Left lung (tissue), 10 donors: ENCODE results near the gene DSTYK. TPM values are rescaled to one million over a fixed set of nuclear protein-coding genes. Genes with fewer than 3 reads are reported as not detected.
A peak's percentile ranks its signal among the peaks of the same experiment; 100 is the strongest.

Experiments
- ATAC-seq: fragments of 200-7000 bp; cut with Tn5 transposase; one replicate; pipeline ENCODE4 v1.9.1; 2020; ENCODE audit warnings: moderate library complexity
- DNase-seq, 4 donors: peaks; one replicate each; pipeline ENCODE4 v3.0.0-alpha.2; 2013 to 2020
- H3K27ac ChIP-seq, 2 donors: fragments of 200-600 bp; sonication (generic) in 1 of 2; one replicate each; pipeline versions ENCODE4 v1.5.0 to v1.8.0; 2020 to 2021
- H3K27me3 ChIP-seq, 2 donors: fragments of 200-600 bp; sonication (generic) in 1 of 2; one replicate each; pipeline versions ENCODE4 v1.5.0 to v1.8.0; 2020 to 2021
- H3K36me3 ChIP-seq, 2 donors: fragments of 200-600 bp; sonication (generic) in 1 of 2; one replicate each; pipeline versions ENCODE4 v1.5.0 to v1.8.0; 2020 to 2021
- H3K4me1 ChIP-seq, 2 donors: fragments of 200-600 bp; one replicate each; pipeline ENCODE4 v1.8.0; 2021
- H3K4me3 ChIP-seq, 2 donors: fragments of 200-600 bp; sonication (generic) in 1 of 2; one replicate each; pipeline versions ENCODE4 v1.5.0 to v1.8.0; 2020 to 2021; ENCODE audit warnings: mild to moderate bottlenecking in 1 of 2
- H3K9me3 ChIP-seq, 2 donors: fragments of 200-600 bp; sonication (generic) in 1 of 2; one replicate each; pipeline versions ENCODE4 v1.5.0 to v1.8.0; 2020 to 2021
- CTCF ChIP-seq, 2 donors: fragments of 200-600 bp; sonication (generic) in 1 of 2; IDR thresholded peaks; one replicate each; pipeline versions ENCODE4 v1.5.0 to v1.8.0; 2021; ENCODE audit warnings: antibody characterized with exemption in 2 of 2
- intact Hi-C, 2 donors: fragments of 100-400 bp; cut with DNase I; formaldehyde crosslinking; loops; one replicate each; pipeline versions ENCODE4 v1.11.2 to v1.14.2; 2022
- polyA plus RNA-seq, 6 donors: library from polyadenylated mRNA; unstranded; fragments of 120-200 nt; gene quantifications; one replicate each; pipeline ENCODE4 v1.2.1, GENCODE V29; 2013; ENCODE audit not compliant: insufficient read length in 6 of 6
- total RNA-seq, 2 donors: library from RNA; stranded (reverse); fragmentation: NEBNext Ultra II Directional; extraction: Animal tissue kit (Norgen Biotek cat#: 25700); gene quantifications; one replicate each; pipeline ENCODE4 v1.2.1, GENCODE V29; 2021
- donor health status: DM: no; HTN: yes; CAD: no.
- donor health status: DM: no; HTN: no; CAD: no.

The DSTYK gene
- total and polyA plus RNA-seq, 8 donors = 11.1 to 18.4 (median 17.1) TPM

GRCh38 chr1:205232127-205232820, 20.8 kb upstream of the DSTYK start:
- Histone ChIP-seq H3K27ac (no peak overlapping the region), H3K27me3 (peaks cover 0 to 25% of the 10 kb centered on the region in 2 donors), H3K4me3 (no peak overlapping the region), H3K4me1 (peaks cover 7 to 34% of the 10 kb centered on the region in 2 donors), H3K9me3 (no peaks in the 10 kb centered on the region), H3K36me3 (no peaks in the 10 kb centered on the region)
- ATAC-seq (no peak), DNase-seq (no peak)
- intact Hi-C loops = no loop called here
- no peak for TF ChIP-seq CTCF (IDR thresholded peaks at IDR 0.05)

- no peak for TF ChIP-seq CTCF (IDR thresholded peaks at IDR 0.05)
- Histone ChIP-seq H3K9me3 (no peaks in the 10 kb centered on the region), H3K27ac (no peak overlapping the region), H3K4me1 (peaks cover 7 to 35% of the 10 kb centered on the region in 2 donors), H3K4me3 (no peak overlapping the region), H3K27me3 (peaks cover 0 to 37% of the 10 kb centered on the region in 2 donors), H3K36me3 (no peaks in the 10 kb centered on the region)
- DNase-seq (no peak), ATAC-seq (no peak)
- intact Hi-C loops = no loop called here
These were observed 19.5 kb upstream of the DSTYK start for GRCh38 chr1:205230982-205231381.

- intact Hi-C loops = no loop called here
- ATAC-seq = no peak
- DNase-seq = no peak
- TF ChIP-seq CTCF (IDR thresholded peaks at IDR 0.05) = no peak
- H3K27me3 ChIP-seq = peaks cover 0 to 37% of the 10 kb centered on the region in 2 donors
- no peaks in the 10 kb centered on the region for H3K36me3 ChIP-seq
- H3K4me1 ChIP-seq = peaks cover 7 to 35% of the 10 kb centered on the region in 2 donors
- no peak overlapping the region for H3K4me3 ChIP-seq
- no peaks in the 10 kb centered on the region for H3K9me3 ChIP-seq
- H3K27ac ChIP-seq = no peak overlapping the region
These were observed 18.6 kb upstream of the DSTYK start for GRCh38 chr1:205229916-205230700.

GRCh38 chr1:205229399-205229871, 17.9 kb upstream of the DSTYK start:
- intact Hi-C loops = no loop called here
- H3K27me3 ChIP-seq = peaks cover 0 to 37% of the 10 kb centered on the region in 2 donors
- H3K36me3 ChIP-seq = no peaks in the 10 kb centered on the region
- no peak for TF ChIP-seq CTCF (IDR thresholded peaks at IDR 0.05)
- H3K9me3 ChIP-seq = no peaks in the 10 kb centered on the region
- peaks cover 7 to 35% of the 10 kb centered on the region in 2 donors for H3K4me1 ChIP-seq
- peak overlapping the region; percentile 41 to 53 for H3K4me3 ChIP-seq
- ATAC-seq (peak; percentile 70), DNase-seq (peak in 1 of 4 donors; percentile 67)
- no peak overlapping the region for H3K27ac ChIP-seq

- Histone ChIP-seq H3K27ac (no peak overlapping the region), H3K36me3 (no peaks in the 10 kb centered on the region), H3K27me3 (peaks cover 0 to 37% of the 10 kb centered on the region in 2 donors), H3K4me1 (peaks cover 7 to 35% of the 10 kb centered on the region in 2 donors), H3K4me3 (peak overlapping the region; percentile 41 to 53), H3K9me3 (no peaks in the 10 kb centered on the region)
- no peak for TF ChIP-seq CTCF (IDR thresholded peaks at IDR 0.05)
- intact Hi-C loops = no loop called here
- no peak for DNase-seq
- ATAC-seq = peak; percentile 3
These were observed 16.6 kb upstream of the DSTYK start for GRCh38 chr1:205228093-205228521.
